NT2/D1 (cell line): ENCODE measurements around the gene GNE.
"Not testable (repeated sequence)": the region's sequence is repeated elsewhere in the genome, so short reads cannot be mapped to it uniquely, and the experiment has no call there.

Experiments
- DNase-seq: peaks from one replicate; pipeline ENCODE4 v3.0.0-alpha.2; 2011; ENCODE audit warnings: low read depth, low spot score
- H3K27me3 ChIP-seq: 2 replicates; pipeline ENCODE4 v1.6.0; 2011; ENCODE audit warnings: mild to moderate bottlenecking; ENCODE audit not compliant: insufficient read length, insufficient read depth
- H3K36me3 ChIP-seq: 2 replicates; pipeline ENCODE4 v1.6.1; 2011; ENCODE audit warnings: mild to moderate bottlenecking, low read length, mixed read lengths; ENCODE audit not compliant: insufficient read depth, insufficient read length
- H3K4me1 ChIP-seq: 2 replicates; pipeline ENCODE4 v1.5.1; 2011; ENCODE audit not compliant: insufficient read depth, insufficient read length
- H3K4me3 ChIP-seq: 2 replicates; pipeline ENCODE4 v1.5.1; 2011; ENCODE audit warnings: low read depth; ENCODE audit not compliant: insufficient read length
- H3K9ac ChIP-seq: 2 replicates; pipeline ENCODE4 v1.6.0; 2011; ENCODE audit warnings: low read depth; ENCODE audit not compliant: insufficient read length
- H3K9me3 ChIP-seq: 2 replicates; pipeline ENCODE4 v1.5.1; 2011; ENCODE audit warnings: mild to moderate bottlenecking, low read length; ENCODE audit not compliant: insufficient read depth
- SUZ12 ChIP-seq: IDR thresholded peaks from 2 replicates; pipeline ENCODE4 v1.6.1; 2011; ENCODE audit not compliant: insufficient read length, insufficient read depth; ENCODE audit errors: extremely low read depth
- YY1 ChIP-seq: IDR thresholded peaks from 2 replicates; pipeline ENCODE4 v1.6.1; 2011; ENCODE audit not compliant: insufficient read length, insufficient read depth
- ZNF274 ChIP-seq: IDR thresholded peaks from 2 replicates; pipeline ENCODE4 v1.6.1; 2011; ENCODE audit warnings: mild to moderate bottlenecking, low read depth, low read length

Gene GNE

DNA sequence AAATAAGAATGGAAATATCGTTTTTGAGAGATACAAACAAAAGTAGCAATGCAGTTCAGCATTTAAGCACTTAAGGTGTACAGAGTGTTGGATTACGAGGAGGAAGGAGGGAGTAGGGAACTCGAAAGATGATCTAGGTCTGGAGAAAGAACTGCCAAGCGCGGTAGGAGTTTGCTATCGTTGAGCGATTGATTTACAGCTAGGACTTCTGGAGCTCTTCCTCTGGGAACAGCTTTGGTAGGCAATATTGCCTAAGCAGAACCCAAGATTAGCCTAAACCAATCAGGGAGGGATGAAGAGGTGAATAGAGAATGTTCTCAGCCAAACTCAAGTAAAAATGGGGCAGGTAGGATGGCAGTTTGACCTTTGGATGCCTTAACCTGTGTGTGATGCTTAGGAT lies 66.6 kb downstream of the GNE start:
- H3K36me3 ChIP-seq = peaks cover 39% of the 10 kb centered on the region
- no peak for TF ChIP-seq YY1
- no peaks in the 10 kb centered on the region for H3K27me3 ChIP-seq
- peak overlapping the region; percentile 92 for H3K4me3 ChIP-seq
- no peak for DNase-seq
- no peaks in the 10 kb centered on the region for H3K9me3 ChIP-seq
- no peaks in the 10 kb centered on the region for H3K4me1 ChIP-seq
- H3K9ac ChIP-seq = peak overlapping the region; percentile 96

DNA sequence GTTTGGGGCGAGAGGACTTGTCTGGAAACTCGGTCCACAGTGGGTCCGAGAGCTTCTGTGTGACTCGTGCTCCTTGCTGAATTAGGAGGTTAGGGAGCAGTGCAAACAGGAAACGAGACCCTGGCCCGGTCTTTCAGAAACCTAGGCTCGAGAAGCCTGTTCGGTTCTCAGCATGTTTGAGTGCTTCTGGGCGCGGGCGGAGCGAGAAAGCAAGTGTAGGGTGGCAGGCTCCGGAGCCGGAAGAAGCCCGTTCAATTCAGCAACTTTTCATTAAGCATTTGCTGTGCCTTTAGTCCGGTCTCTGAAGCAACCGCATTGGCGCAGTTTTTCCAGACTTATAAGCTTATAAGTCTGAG lies 67.0 kb downstream of the GNE start:
- no peak for TF ChIP-seq SUZ12
- no peak for TF ChIP-seq ZNF274
- no peak for TF ChIP-seq YY1
- H3K9me3 ChIP-seq = no peaks in the 10 kb centered on the region
- no peaks in the 10 kb centered on the region for H3K4me1 ChIP-seq
- peak overlapping the region; percentile 96 for H3K9ac ChIP-seq
- H3K4me3 ChIP-seq = peak overlapping the region; percentile 92
- no peaks in the 10 kb centered on the region for H3K27me3 ChIP-seq
- no peak for DNase-seq
- peaks cover 36% of the 10 kb centered on the region for H3K36me3 ChIP-seq

DNA sequence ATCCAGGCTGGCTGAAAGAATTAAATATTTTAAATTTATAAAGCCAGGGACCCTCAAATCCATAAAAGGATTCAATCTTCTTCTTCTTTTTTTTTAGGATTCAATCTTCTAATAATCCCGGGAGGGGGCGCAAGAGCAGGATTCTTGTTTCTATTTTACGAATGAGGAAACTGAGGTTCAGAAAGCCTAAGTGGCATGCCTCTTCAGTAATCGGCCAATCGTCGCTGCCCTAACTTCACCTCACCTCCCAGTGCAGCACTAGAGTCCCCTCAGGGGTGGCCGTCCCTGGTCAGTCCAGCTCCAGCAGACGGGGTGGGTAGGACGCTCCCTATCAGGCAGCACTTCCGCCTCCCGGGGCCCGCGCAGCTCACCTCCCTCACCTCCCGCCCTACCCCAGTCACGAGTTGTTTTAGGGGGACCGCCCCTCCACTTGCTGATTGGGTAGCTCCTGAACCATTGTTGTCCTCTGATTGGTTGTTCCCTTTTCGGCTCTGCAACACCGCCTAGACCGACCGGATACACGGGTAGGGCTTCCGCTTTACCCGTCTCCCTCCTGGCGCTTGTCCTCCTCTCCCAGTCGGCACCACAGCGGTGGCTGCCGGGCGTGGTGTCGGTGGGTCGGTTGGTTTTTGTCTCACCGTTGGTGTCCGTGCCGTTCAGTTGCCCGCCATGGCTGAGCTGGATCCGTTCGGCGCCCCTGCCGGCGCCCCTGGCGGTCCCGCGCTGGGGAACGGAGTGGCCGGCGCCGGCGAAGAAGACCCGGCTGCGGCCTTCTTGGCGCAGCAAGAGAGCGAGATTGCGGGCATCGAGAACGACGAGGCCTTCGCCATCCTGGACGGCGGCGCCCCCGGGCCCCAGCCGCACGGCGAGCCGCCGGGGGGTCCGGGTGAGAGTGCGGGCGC lies 67.6 kb downstream of the GNE start, which contains the start of gene CLTA:
Gene CLTA, plus strand, starts transcription at position 534 of the 902 bp plus-strand sequence. Its CDS starts 136 bp downstream, at position 670.
- peaks cover 35% of the 10 kb centered on the region for H3K36me3 ChIP-seq
- no peaks in the 10 kb centered on the region for H3K9me3 ChIP-seq
- no peak for TF ChIP-seq ZNF274
- no peak for TF ChIP-seq SUZ12
- TF ChIP-seq YY1 = no peak
- peak within 1 kb of the TSS; percentile 96 for H3K9ac ChIP-seq
- DNase-seq = peak; percentile 99
- no peaks in the 10 kb centered on the region for H3K27me3 ChIP-seq
- peak within 1 kb of the TSS; percentile 92 for H3K4me3 ChIP-seq
- H3K4me1 ChIP-seq = no peaks in the 10 kb centered on the region

DNA sequence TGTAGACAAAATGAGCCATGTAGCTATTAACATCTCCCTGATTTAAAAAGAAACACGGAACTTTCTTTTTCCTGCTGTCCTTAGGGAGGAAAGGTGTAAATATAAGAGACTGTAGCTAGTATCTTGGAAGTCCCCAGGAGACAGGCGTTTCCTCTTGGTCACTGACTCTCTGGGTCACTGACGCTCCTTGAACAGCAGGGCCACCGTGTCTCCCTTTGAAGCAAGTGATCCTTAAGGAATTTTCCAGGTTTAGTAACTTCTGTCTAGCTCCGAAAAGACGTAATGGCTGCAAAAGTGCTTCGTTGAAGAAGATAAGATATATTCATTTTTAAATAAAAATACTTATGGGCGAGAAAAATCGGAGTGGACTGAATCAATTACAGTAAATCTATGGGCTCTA lies 68.3 kb downstream of the GNE start:
- Histone ChIP-seq H3K36me3 (peaks cover 29% of the 10 kb centered on the region), H3K27me3 (no peaks in the 10 kb centered on the region), H3K9ac (peak overlapping the region; percentile 58), H3K4me3 (peak overlapping the region; percentile 92), H3K9me3 (no peaks in the 10 kb centered on the region), H3K4me1 (no peaks in the 10 kb centered on the region)
- DNase-seq = no peak
- no peak for TF ChIP-seq YY1
- no peak for TF ChIP-seq ZNF274
- no peak for TF ChIP-seq SUZ12

DNA sequence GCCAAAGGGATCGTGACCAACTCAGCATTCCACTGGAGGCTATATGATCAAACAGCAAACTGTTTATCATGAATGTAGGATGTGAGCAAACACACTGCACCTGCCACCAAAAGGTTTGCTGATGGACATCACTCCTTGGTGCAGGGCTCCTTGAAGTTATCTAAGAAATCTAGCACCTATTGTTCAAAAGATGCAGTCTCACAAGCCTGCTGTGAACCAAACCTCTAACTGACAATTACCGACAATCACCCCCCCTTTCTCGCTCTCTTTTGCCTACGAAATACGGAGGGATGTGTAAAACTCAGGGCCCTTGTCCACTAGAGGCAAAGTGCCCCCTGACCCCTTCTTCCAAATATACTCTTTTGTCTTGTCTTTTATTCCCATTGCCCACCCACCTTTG lies 70.0 kb downstream of the GNE start:
- DNase-seq = no peak
- H3K4me3 ChIP-seq = no peak overlapping the region
- H3K36me3 ChIP-seq = peaks cover 13% of the 10 kb centered on the region
- no peaks in the 10 kb centered on the region for H3K9me3 ChIP-seq
- H3K27me3 ChIP-seq = no peaks in the 10 kb centered on the region
- no peaks in the 10 kb centered on the region for H3K4me1 ChIP-seq
- H3K9ac ChIP-seq = no peak overlapping the region
- TF ChIP-seq YY1 (no peak), SUZ12 (no peak), ZNF274 (no peak)

DNA sequence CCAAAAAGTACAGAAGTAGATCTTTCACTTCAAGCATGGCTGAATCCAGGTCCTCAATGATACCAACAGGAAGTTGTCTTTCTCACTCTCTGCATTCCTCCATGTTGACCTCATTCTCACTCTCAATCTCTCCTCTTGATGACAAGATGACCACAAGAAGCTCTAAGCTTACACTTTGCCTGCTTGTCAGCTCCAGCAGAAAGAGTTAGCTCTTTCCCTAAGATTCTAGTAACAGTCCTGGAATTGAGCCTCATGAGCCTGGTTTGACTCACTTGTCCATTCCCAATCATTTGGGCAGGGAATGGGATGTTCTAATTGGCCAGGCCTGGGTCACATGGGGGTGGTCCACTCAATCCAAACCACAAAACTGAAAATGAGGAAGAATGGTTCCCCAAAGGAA lies 70.8 kb downstream of the GNE start:
- no peak for DNase-seq
- no peaks in the 10 kb centered on the region for H3K4me1 ChIP-seq
- no peak overlapping the region for H3K9ac ChIP-seq
- TF ChIP-seq SUZ12 = no peak
- no peak for TF ChIP-seq YY1
- TF ChIP-seq ZNF274 = no peak
- peaks cover 6% of the 10 kb centered on the region for H3K36me3 ChIP-seq
- H3K27me3 ChIP-seq = no peaks in the 10 kb centered on the region
- H3K4me3 ChIP-seq = no peak overlapping the region
- no peaks in the 10 kb centered on the region for H3K9me3 ChIP-seq

DNA sequence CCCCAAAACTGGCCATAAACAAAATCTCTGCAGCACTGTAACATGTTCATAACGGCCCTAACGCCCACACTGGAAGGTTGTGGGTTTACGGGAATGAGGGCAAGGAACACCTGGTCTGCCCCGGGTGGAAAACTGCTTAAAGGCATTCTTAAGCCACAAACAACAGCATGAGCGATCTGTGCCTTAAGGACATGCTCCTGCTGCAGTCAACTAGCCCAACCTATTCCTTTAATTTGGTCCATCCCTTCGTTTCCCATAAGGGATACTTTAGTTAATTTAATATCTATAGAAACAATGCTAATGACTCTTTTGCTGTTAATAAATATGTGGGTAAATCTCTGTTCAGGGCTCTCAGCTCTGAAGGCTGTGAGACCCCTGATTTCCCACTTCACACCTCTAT lies 78.0 kb downstream of the GNE start:
- not testable (repeated sequence) for H3K9ac ChIP-seq, H3K4me1 ChIP-seq, H3K27me3 ChIP-seq, H3K9me3 ChIP-seq, H3K4me3 ChIP-seq, DNase-seq, H3K36me3 ChIP-seq

DNA sequence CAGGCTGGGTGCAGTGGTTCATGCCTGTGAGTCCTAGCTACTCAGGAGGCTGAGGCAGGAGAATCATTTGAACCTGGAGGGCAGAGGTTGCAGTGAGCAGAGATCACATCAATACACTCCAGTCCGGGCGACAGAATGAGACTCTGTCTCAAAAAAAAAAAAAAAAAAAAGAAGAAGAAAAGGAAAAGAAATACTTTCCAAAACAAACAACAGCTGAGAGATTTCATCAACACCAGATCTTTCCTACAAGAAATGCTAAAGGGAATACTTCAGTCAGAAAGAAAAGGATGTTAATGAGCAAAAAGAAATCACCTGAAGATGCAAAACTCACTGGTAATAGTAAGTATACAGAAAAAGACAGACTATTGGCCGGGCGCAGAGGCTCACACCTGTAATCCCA lies 80.7 kb downstream of the GNE start:
- Histone ChIP-seq H3K9ac (no peak overlapping the region), H3K4me3 (no peak overlapping the region), H3K9me3 (peaks cover 10% of the 10 kb centered on the region; the same call in 1 of the 2 replicates), H3K27me3 (no peaks in the 10 kb centered on the region), H3K4me1 (peaks cover 6% of the 10 kb centered on the region), H3K36me3 (no peaks in the 10 kb centered on the region)
- no peak for DNase-seq
- no peak for TF ChIP-seq ZNF274
- no peak for TF ChIP-seq YY1
- TF ChIP-seq SUZ12 = no peak

DNA sequence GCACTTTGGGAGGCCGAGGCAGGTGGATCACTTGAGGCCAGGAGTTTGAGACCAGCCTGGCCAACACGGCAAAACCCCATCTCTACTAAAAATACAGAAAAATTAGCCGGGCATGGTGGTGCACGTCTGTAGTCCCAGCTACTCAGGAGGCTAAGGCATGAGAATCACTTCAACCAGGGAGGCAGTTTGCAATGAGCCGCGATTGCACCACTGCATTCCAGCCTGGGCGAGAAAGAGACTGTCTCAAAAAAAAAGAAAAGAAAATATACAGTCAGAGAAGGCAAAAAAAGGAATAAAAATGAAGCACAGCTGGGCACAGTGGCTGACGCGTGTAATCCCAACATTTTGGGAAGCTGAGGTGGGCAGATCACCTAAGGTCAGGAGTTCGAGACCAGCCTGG lies 81.8 kb downstream of the GNE start:
- not testable (repeated sequence) for DNase-seq, H3K9me3 ChIP-seq, H3K4me3 ChIP-seq, H3K9ac ChIP-seq, H3K4me1 ChIP-seq, H3K27me3 ChIP-seq, H3K36me3 ChIP-seq

DNA sequence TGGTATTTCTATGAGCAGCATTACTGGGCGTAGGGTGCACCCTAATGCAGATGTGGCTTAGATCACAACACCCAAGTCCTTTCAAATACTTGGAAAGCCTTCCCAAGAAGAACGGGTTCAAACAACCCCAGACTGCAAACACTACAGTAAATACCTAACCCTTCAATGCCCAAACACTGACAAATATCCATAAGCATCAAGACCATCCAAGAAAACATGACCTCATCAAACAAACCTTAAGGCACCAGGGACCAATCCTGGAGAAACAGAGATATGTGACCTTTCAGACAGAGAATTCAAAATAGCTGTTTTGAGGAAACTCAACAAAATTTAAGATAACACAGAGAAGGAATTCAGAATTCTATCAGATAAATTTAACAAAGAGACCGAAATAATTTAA lies 83.0 kb downstream of the GNE start:
- not testable (repeated sequence) for DNase-seq, H3K4me1 ChIP-seq, H3K36me3 ChIP-seq, H3K9ac ChIP-seq, H3K27me3 ChIP-seq, H3K9me3 ChIP-seq, H3K4me3 ChIP-seq
